RPMI7951 (cell line): ENCODE results near the gene EQTN. TPM values are rescaled to one million over a fixed set of nuclear protein-coding genes. Genes with fewer than 3 reads are reported as not detected.
"Not testable (repeated sequence)": the region's sequence is repeated elsewhere in the genome, so short reads cannot be mapped to it uniquely, and the experiment has no call there.

Experiments used
- DNase-seq: peaks from one replicate; pipeline ENCODE4 v3.0.0-alpha.2; 2012; ENCODE audit warnings: low read depth
- total RNA-seq: library from RNA; depleted of rRNA; stranded (reverse); fragments of >200 nt; shearing (Covaris generic); gene quantifications from 2 replicates; pipeline ENCODE4 v1.2.3, GENCODE V29; 2014; rRNA removed

EQTN gene
- total RNA-seq, 1 experiment from 2014 or later, result not detected

DNA sequence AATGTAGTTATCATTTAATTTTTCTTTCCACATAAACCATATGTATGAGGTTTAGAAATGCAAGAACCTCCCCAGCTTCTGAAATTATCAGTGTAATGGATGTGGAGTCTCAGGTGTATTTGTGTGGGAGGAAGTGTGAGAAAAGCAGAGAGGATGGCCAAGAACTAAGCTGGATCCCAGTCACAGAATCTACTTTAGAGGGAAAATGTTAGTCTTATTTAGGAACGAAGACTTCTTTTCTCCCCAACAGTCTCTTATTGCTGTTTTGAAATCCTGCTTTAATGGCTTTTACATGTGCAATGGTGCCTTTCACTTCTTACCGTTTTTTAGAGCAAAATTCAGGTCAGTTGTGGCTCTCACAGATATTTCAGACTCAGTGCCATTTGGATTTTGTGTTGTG, 3.0 kb downstream of the EQTN start:
- no peak for DNase-seq

DNA sequence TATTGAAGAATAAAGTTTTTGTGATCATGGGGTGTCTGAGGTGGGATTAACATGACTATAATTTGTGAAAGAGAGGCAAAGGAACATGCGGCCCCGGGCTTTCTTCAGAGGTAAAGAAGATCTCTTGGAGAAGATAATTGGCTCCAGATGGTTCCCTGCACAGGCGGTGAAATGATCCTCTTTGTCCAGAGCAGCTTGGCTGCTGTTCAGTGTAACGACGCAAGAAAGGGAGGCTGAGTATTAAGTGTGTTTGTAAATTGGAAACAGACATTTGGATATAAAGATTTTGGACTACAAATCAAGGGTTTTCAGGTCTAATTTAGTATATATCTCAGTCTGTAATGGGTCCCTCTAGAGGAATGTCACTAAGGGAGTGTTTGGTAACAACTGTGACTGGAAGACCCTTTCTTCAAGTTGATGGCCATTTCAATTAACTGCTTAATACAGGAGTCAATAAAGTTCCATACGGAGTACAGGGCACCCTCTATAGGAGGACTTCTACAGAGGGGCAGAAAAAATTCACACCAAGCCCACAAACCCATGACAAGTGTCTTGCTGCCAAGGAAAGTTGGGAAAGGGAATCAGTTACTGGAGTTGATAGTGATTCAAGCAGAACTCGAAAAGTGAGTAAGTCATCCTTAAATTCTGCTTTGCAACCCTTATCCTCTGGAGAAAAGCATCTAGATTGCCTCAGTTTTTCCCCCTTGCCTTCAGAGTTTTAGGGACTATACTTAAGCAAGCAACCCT, 4.1 kb downstream of the EQTN start:
- DNase-seq, result peak; percentile 37

- no peak for DNase-seq
Observed at GRCh38 chr9:27291292-27291691, 5.7 kb downstream of the EQTN start.

- DNase-seq, result no peak
Observed at GRCh38 chr9:27282269-27282668, 14.7 kb downstream of the EQTN start.

GRCh38 chr9:27280860-27281259, 16.1 kb downstream of the EQTN start:
- DNase-seq, result no peak

GRCh38 chr9:27280249-27280648, 16.7 kb downstream of the EQTN start:
- no peak for DNase-seq

GRCh38 chr9:27279611-27280010, 17.3 kb downstream of the EQTN start:
- no peak for DNase-seq

- DNase-seq, result no peak
Observed at GRCh38 chr9:27278374-27278773, 18.6 kb downstream of the EQTN start.

GRCh38 chr9:27276193-27277030, 20.5 kb downstream of the EQTN start:
- DNase-seq, result peak; percentile 43

GRCh38 chr9:27273186-27273585, 23.8 kb downstream of the EQTN start:
- no peak for DNase-seq

DNA sequence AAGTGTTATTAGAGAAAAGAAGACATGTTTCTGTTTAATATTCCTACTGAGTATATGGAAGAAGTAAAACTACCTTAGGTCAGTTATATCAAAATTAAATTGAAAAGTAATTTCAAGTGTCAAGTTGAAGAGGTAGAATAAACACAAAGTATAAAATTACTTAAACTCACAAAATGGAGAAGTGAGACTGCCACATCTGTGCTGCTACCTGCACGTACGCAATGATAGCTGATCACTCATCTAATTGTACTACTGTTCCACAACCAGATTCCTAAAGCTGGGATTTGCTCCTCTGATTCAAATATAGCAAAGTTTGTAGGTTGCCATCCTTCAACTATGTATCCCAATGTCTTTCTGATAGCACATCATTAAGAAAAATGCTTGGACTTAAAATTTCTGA, 24.8 kb downstream of the EQTN start:
- no peak for DNase-seq

- no peak for DNase-seq
Observed at GRCh38 chr9:27261517-27262211, 35.3 kb downstream of the EQTN start.

DNA sequence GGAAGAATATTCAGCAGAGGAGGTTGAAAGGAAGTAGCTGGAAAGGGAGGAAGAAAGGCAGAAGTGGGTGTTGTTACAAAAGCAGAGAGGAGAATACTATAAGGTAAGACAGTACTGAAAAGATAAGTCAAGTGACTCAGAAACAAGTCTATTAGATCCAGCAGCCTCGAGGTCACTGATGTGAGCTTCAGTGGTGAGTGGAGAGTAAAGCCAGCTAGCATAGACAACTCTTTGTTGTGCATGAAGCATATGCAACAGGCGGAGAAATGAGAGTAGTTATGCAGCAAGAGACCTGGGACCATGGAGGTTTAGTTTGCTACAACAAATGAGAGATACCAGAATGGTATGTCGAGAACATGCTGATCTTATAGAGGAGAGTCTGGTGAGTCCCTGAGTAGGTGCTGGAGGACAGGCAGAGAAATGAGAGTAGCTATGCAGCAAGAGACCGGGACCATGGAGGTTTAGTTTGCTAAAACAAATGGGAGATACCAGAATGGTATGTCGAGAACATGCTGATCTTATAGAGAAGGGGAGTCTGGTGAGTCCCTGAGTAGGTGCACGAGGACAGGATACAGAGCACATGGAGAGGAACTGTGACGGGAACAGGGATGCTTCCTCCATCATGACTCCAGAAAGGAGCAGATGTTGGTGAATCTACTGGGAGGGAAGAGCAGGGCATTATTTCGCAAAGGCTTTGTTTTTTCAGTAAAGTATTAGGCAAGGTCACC, 36.0 kb downstream of the EQTN start:
- no peak for DNase-seq

DNA sequence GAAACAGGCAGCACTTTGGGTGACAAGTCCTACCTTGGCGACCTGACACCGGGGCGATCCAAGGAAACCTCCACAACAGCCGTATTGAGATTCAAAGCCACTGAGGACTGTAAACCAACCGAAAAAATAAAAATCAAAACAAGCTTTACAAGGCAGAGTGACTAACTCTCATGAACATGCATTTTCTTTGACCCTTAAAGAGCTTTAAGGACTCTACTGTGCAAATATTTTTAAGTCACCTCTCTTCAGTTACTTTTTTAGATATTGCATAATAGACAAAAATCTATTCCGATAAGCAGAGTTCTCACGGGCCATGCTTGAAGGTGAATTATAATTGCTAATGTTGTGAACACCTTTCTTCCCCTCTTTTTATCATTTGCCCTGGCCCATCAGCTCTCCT, 38.3 kb downstream of the EQTN start:
- no peak for DNase-seq

- no peak for DNase-seq
Observed at GRCh38 chr9:27248702-27249101, 48.2 kb downstream of the EQTN start.

- peak; percentile 55 for DNase-seq
Observed at GRCh38 chr9:27247756-27248155, 49.2 kb downstream of the EQTN start.

DNA sequence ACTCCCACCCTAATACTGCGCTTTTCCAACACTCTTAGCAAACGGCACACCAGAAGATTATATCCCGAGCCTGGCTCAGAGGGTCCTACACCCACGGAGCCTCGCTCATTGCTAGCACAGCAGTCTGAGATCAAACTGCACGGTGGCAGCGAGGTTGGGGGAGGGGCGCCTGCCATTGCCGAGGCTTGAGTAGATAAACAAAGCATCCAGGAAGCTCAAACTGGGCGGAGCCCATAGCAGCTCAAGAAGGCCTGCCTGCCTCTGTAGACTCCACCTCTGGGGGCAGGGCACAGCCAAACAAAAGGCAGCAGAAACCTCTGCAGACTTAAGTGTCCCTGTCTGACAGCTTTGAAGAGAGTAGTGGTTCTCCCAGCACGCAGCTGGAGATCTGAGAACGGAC, 57.3 kb downstream of the EQTN start:
- not testable (repeated sequence) for DNase-seq

Other genes with a start within 250 kb of the EQTN start
- gene TEK, start 187.9 kb downstream of the EQTN start, total RNA-seq, result not detected in 2 replicates
- not detected in 2 replicates for gene IFNK, start 227.1 kb upstream of the EQTN start, total RNA-seq
- gene MOB3B, start 232.7 kb upstream of the EQTN start, total RNA-seq, result under 0.01 TPM in 1 of 2 replicates, not detected in the other